Liver (tissue), 9 donors: Measurements from ENCODE around the gene UBE3B. TPM values are rescaled to one million over a fixed set of nuclear protein-coding genes. Genes with fewer than 3 reads are reported as not detected.

ENCODE experiments used
- DNase-seq: peaks from one replicate; pipeline ENCODE4 v3.0.0-alpha.2; 2017; ENCODE audit warnings: low spot score
- H3K27ac ChIP-seq, 2 donors: one replicate each; pipeline ENCODE4 v1.7.0; 2013; ENCODE audit warnings: inconsistent platforms in 2 of 2, low read length in 2 of 2, control low read depth in 1 of 2, low read depth in 1 of 2, mild to moderate bottlenecking in 1 of 2
- H3K27me3 ChIP-seq, 4 donors: one replicate each; pipeline versions ENCODE4 v1.6.1 to v1.7.0; 2013; ENCODE audit warnings: low read length in 3 of 4, inconsistent platforms in 1 of 4, mild to moderate bottlenecking in 1 of 4, moderate library complexity in 1 of 4; ENCODE audit not compliant: control insufficient read depth in 4 of 4, insufficient read depth in 4 of 4
- H3K36me3 ChIP-seq, 4 donors: one replicate each; pipeline versions ENCODE4 v1.6.1 to v1.7.0; 2013; ENCODE audit warnings: low read length in 3 of 4, mild to moderate bottlenecking in 3 of 4, low read depth in 1 of 4, moderate library complexity in 1 of 4; ENCODE audit not compliant: control insufficient read depth in 4 of 4, insufficient read depth in 3 of 4
- H3K4me1 ChIP-seq, 4 donors: one replicate each; pipeline versions ENCODE4 v1.6.1 to v1.7.0; 2013; ENCODE audit warnings: low read length in 3 of 4, mild to moderate bottlenecking in 3 of 4, moderate library complexity in 1 of 4; ENCODE audit not compliant: control insufficient read depth in 4 of 4, insufficient read depth in 4 of 4
- H3K4me3 ChIP-seq, 3 donors: one replicate each; pipeline versions ENCODE4 v1.6.1 to v1.7.0; 2013; ENCODE audit warnings: low read length in 3 of 3, control low read depth in 1 of 3, low read depth in 1 of 3, mild to moderate bottlenecking in 1 of 3
- H3K9ac ChIP-seq, 2 donors: one replicate each; pipeline ENCODE4 v1.7.0; 2013; ENCODE audit warnings: low read length in 2 of 2, mild to moderate bottlenecking in 2 of 2, moderate library complexity in 2 of 2, control low read depth in 1 of 2, low read depth in 1 of 2
- H3K9me3 ChIP-seq, 4 donors: one replicate each; pipeline versions ENCODE4 v1.6.1 to v1.7.0; 2013; ENCODE audit warnings: low read length in 3 of 4; ENCODE audit not compliant: control insufficient read depth in 4 of 4
- ATF3 ChIP-seq: IDR thresholded peaks from 2 replicates; pipeline ENCODE4 v1.6.1; 2016; ENCODE audit warnings: antibody characterized with exemption
- CTCF ChIP-seq: fragments of 150-350 bp; IDR thresholded peaks from 2 replicates; pipeline ENCODE4 v1.5.1; 2017; ENCODE audit warnings: improper control_type of control experiment, low read depth, low read length; ENCODE audit not compliant: missing input control
- EGR1 ChIP-seq, 2 donors: IDR thresholded peaks; 2 replicates each; pipeline ENCODE4 v1.6.1; 2016 to 2018; ENCODE audit warnings: antibody characterized with exemption in 2 of 2, low read depth in 2 of 2
- FOXA2 ChIP-seq: IDR thresholded peaks from 2 replicates; pipeline ENCODE4 v1.6.1; 2016; ENCODE audit warnings: antibody characterized with exemption
- GABPA ChIP-seq, 2 donors: IDR thresholded peaks in 1 of 2; conservative IDR thresholded peaks in 1 of 2; 2 replicates each; pipeline ENCODE4 v1.6.1; 2016; ENCODE audit warnings: antibody characterized with exemption in 2 of 2, mild to moderate bottlenecking in 1 of 2, moderate library complexity in 1 of 2
- HNF4G ChIP-seq: IDR thresholded peaks from 2 replicates; pipeline ENCODE4 v1.6.1; 2016; ENCODE audit warnings: antibody characterized with exemption
- MAX ChIP-seq: IDR thresholded peaks from 2 replicates; pipeline ENCODE4 v1.6.1; 2016; ENCODE audit warnings: antibody characterized with exemption
- NR2F2 ChIP-seq: IDR thresholded peaks from 2 replicates; pipeline ENCODE4 v1.6.1; 2016; ENCODE audit warnings: antibody characterized with exemption
- RAD21 ChIP-seq, 2 donors: IDR thresholded peaks; 2 replicates each; pipeline ENCODE4 v1.6.1; 2016; ENCODE audit warnings: antibody characterized with exemption in 2 of 2, mild to moderate bottlenecking in 2 of 2
- REST ChIP-seq: IDR thresholded peaks from 2 replicates; pipeline ENCODE4 v1.6.1; 2016; ENCODE audit warnings: antibody characterized with exemption, mild to moderate bottlenecking
- SP1 ChIP-seq: IDR thresholded peaks from 2 replicates; pipeline ENCODE4 v1.6.1; 2018; ENCODE audit warnings: antibody characterized with exemption, mild to moderate bottlenecking
- TAF1 ChIP-seq: conservative IDR thresholded peaks from 2 replicates; pipeline ENCODE4 v1.6.1; 2016; ENCODE audit warnings: antibody characterized with exemption, mild to moderate bottlenecking
- YY1 ChIP-seq: IDR thresholded peaks from 2 replicates; pipeline ENCODE4 v1.6.1; 2016; ENCODE audit warnings: antibody characterized with exemption, mild to moderate bottlenecking
- ZBTB33 ChIP-seq: IDR thresholded peaks from 2 replicates; pipeline ENCODE4 v1.6.1; 2016; ENCODE audit warnings: antibody characterized with exemption
- WGBS: extraction: QIAGEN DNeasy Blood & Tissue Kit; methylation state at CpG from one replicate; pipeline ENCODE4 v1.1.7; 2013; 5-methylcytosine and 5-hydroxymethylcytosine counted together
- polyA plus RNA-seq, 2 donors: library from polyadenylated mRNA; stranded (reverse) in 1 of 2; unstranded in 1 of 2; fragments of 200-250 nt in 1 of 2; fragments of >200 nt in 1 of 2; fragmentation: Nextera tagmentation in 1 of 2; extraction: Ambion mirVana in 1 of 2; gene quantifications; one replicate each; pipeline versions ENCODE4 v1.2.1 to v1.2.3, GENCODE V29; 2013 to 2015
- total RNA-seq, 2 donors: library from RNA; depleted of rRNA; stranded (reverse); fragments of >200 nt; gene quantifications; one replicate each; pipeline ENCODE4 v1.2.3, GENCODE V29; 2014
- donor health status: healthy.
- donor health status: healthy.
- donor health status: healthy.
- donor health status: healthy.
- donor health status: healthy.

UBE3B gene
- total and polyA plus RNA-seq, 4 donors: 9.3 to 43.4 (median 24.1) TPM

- WGBS: 65% methylated on average over 5 of the region's 5 CpGs
- no peak for DNase-seq
- Histone ChIP-seq H3K27me3 (no peaks in the 10 kb centered on the region), H3K4me1 (peaks cover 6 to 35% (median 15%) of the 10 kb centered on the region in 4 donors), H3K9me3 (no peaks in the 10 kb centered on the region), H3K4me3 (no peak overlapping the region), H3K27ac (peak overlapping the region; percentile 70 to 84), H3K36me3 (peaks cover 0 to 17% (median 9%) of the 10 kb centered on the region in 4 donors), H3K9ac (no peak overlapping the region)
- TF ChIP-seq ZBTB33 (no peak), NR2F2 (no peak), EGR1 (IDR thresholded peaks at IDR 0.05; ENCODE audit: low read depth in 2 of 2) (no peak), TAF1 (no peak), SP1 (no peak), REST (no peak), CTCF (no peak), YY1 (no peak), ATF3 (no peak), FOXA2 (no peak), GABPA (IDR thresholded peaks at IDR 0.05 in 1 of 2, conservative IDR thresholded peaks at IDR 0.05 in 1 of 2) (no peak), RAD21 (IDR thresholded peaks at IDR 0.05) (no peak), HNF4G (no peak), MAX (no peak)
Measured at GRCh38 chr12:109463756-109464155, 13.7 kb upstream of the UBE3B start.

- peaks cover 0 to 23% (median 14%) of the 10 kb centered on the region in 4 donors for H3K36me3 ChIP-seq
Measured at GRCh38 chr12:109464642-109465351, 12.6 kb upstream of the UBE3B start.

More at GRCh38 chr12:109464642-109465351, 12.6 kb upstream of the UBE3B start:
- Histone ChIP-seq H3K4me3 (no peak overlapping the region), H3K9ac (no peak overlapping the region), H3K4me1 (peaks cover 6 to 37% (median 15%) of the 10 kb centered on the region in 4 donors), H3K27ac (no peak overlapping the region), H3K9me3 (no peaks in the 10 kb centered on the region), H3K27me3 (no peaks in the 10 kb centered on the region)
- no peak for DNase-seq
- 95% methylated on average over 14 of the region's 14 CpGs for WGBS
- no peak for TF ChIP-seq FOXA2
- no peak for TF ChIP-seq ZBTB33
- no peak for TF ChIP-seq EGR1 (IDR thresholded peaks at IDR 0.05; ENCODE audit: low read depth in 2 of 2)
- no peak for TF ChIP-seq GABPA (IDR thresholded peaks at IDR 0.05 in 1 of 2, conservative IDR thresholded peaks at IDR 0.05 in 1 of 2)
- no peak for TF ChIP-seq SP1
